OCI-LY3 (cell line): ENCODE data around the gene ZNF275.

Source experiments
- H2AFZ ChIP-seq: fragments of 200-600, 300-600 bp; shearing (Covaris generic); 2 replicates; pipeline ENCODE4 v1.6.0; 2014; ENCODE audit warnings: antibody characterized with exemption, low read depth, low read length
- H3K27ac ChIP-seq: fragments of 200-600, 300-600 bp; sonication (generic); 2 replicates; pipeline ENCODE4 v1.5.1; 2014; ENCODE audit warnings: mild to moderate bottlenecking, low read length, moderate library complexity, mixed read lengths
- H3K27me3 ChIP-seq: fragments of 200-600, 300-600 bp; sonication (generic); 2 replicates; pipeline ENCODE4 v1.6.1; 2014; ENCODE audit warnings: low read depth, low read length, mixed read lengths
- H3K36me3 ChIP-seq: fragments of 200-600, 300-600 bp; sonication (generic); replicated peaks from 2 replicates; pipeline ENCODE3; 2014; ENCODE audit warnings: low read depth, low read length, mixed read lengths
- H3K4me1 ChIP-seq: fragments of 300-600, 200-600 bp; sonication (generic); 2 replicates; pipeline ENCODE4 v1.6.1; 2014; ENCODE audit warnings: low read length, mixed read lengths
- H3K4me2 ChIP-seq: fragments of 200-600, 300-600 bp; sonication (generic); 2 replicates; pipeline ENCODE4 v1.6.1; 2014; ENCODE audit warnings: low read length, mixed read lengths
- H3K4me3 ChIP-seq: fragments of 300-600, 200-600 bp; sonication (generic); 2 replicates; pipeline ENCODE4 v1.5.1; 2014; ENCODE audit warnings: antibody characterized with exemption, mild to moderate bottlenecking, low read length, moderate library complexity
- H3K79me2 ChIP-seq: fragments of 300-600, 200-600 bp; shearing (Covaris generic); 2 replicates; pipeline ENCODE4 v1.6.1; 2014; ENCODE audit warnings: mild to moderate bottlenecking, low read length, mixed read lengths
- H3K9ac ChIP-seq: fragments of 300-600, 200-600 bp; shearing (Covaris generic); 2 replicates; pipeline ENCODE4 v1.6.0; 2014; ENCODE audit warnings: mild to moderate bottlenecking, low read length, moderate library complexity
- H3K9me3 ChIP-seq: fragments of 200-600, 300-600 bp; shearing (Covaris generic); 2 replicates; pipeline ENCODE4 v1.6.1; 2014; ENCODE audit warnings: low read length, mixed read lengths; ENCODE audit not compliant: insufficient read depth
- H4K20me1 ChIP-seq: fragments of 200-600, 300-600 bp; sonication (generic); 2 replicates; pipeline ENCODE4 v1.6.1; 2016; ENCODE audit warnings: low read length, mixed read lengths; ENCODE audit not compliant: insufficient read depth
- CTCF ChIP-seq: fragments of 200-600, 300-600 bp; sonication (generic); IDR thresholded peaks from 2 replicates; pipeline ENCODE4 v1.5.1; 2014; ENCODE audit warnings: antibody characterized with exemption, low read length, low read depth
- EZH2phosphoT487 ChIP-seq: fragments of 200-600 bp; shearing (Covaris generic); IDR thresholded peaks from 2 replicates; pipeline ENCODE4 v1.6.1; 2018; ENCODE audit warnings: antibody characterized with exemption, mixed run types, low read depth

ZNF275 gene

GRCh38 chrX:153320555-153321184, 13.3 kb upstream of the ZNF275 start:
- Histone ChIP-seq H3K4me2 (no peak overlapping the region), H3K4me3 (no peak overlapping the region), H3K27me3 (no peaks in the 10 kb centered on the region)

DNA sequence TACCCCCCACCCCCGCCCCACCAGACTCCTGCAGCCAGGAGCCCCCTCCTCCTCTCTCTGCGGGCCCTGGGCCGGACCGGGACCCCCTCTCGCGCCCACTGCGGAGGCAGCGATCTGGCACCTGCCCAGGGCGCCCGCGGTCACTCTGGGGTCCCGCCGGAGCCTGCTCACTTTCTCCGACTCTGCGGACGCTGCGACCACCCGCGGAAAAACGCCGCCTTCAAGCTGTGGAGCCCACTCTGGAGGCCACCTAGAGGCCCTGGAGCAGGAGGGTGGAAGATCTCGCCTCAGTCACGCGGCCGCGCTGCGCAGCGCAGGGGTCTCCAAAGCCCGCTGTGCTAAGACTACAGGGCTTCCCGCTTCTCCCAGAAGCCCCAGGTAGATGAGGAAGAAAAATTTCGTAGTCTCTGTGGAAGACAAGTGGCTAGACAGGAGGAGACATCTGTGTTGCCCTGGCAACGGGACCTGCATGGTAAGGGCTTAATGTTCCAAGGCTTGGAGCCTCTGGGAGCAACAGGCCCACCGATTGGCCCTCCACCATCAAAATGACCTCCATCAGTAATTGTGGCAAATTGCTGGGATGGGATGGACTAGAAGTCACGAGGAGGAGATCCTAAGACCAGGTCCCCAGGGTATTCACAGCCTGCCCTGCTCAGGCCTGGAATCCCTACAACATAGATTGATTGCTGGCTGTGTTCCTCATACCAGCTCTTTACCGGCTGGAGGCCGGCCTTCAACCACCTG, 12.4 kb upstream of the ZNF275 start, which contains the start of gene PNMA6F:
TSS of gene PNMA6F (minus strand) at position 387 of the 744 bp plus-strand sequence. CDS start 1,093 bp downstream, outside the sequence.
- TF ChIP-seq EZH2phosphoT487 (no peak), CTCF (no peak)
- no peak within 1 kb of the TSS for H2AFZ ChIP-seq
- no peaks in the 10 kb centered on the region for H3K27me3 ChIP-seq
- no peak within 1 kb of the TSS for H3K9ac ChIP-seq
- no peaks in the 10 kb centered on the region for H3K79me2 ChIP-seq
- H3K4me2 ChIP-seq: no peak within 1 kb of the TSS
- no peaks in the 10 kb centered on the region for H3K9me3 ChIP-seq
- H3K4me1 ChIP-seq: no peaks in the 10 kb centered on the region
- H3K27ac ChIP-seq: no peak within 1 kb of the TSS
- no peaks in the 10 kb centered on the region for H4K20me1 ChIP-seq
- H3K36me3 ChIP-seq: no peaks in the 10 kb centered on the region
- no peak within 1 kb of the TSS for H3K4me3 ChIP-seq

More at GRCh38 chrX:153320555-153321184, 13.3 kb upstream of the ZNF275 start:
- H3K79me2 ChIP-seq: no peaks in the 10 kb centered on the region
- no peaks in the 10 kb centered on the region for H3K36me3 ChIP-seq
- no peak overlapping the region for H3K9ac ChIP-seq
- H2AFZ ChIP-seq: no peak overlapping the region
- no peaks in the 10 kb centered on the region for H4K20me1 ChIP-seq
- H3K9me3 ChIP-seq: no peaks in the 10 kb centered on the region
- no peaks in the 10 kb centered on the region for H3K4me1 ChIP-seq
- H3K27ac ChIP-seq: no peak overlapping the region
- TF ChIP-seq CTCF (no peak), EZH2phosphoT487 (no peak)

GRCh38 chrX:153327561-153327960, 6.4 kb upstream of the ZNF275 start:
- Histone ChIP-seq H4K20me1 (no peaks in the 10 kb centered on the region), H3K36me3 (no peaks in the 10 kb centered on the region), H2AFZ (no peak overlapping the region), H3K9ac (no peak overlapping the region), H3K27ac (no peak overlapping the region), H3K4me1 (peaks cover 7% of the 10 kb centered on the region), H3K79me2 (no peaks in the 10 kb centered on the region), H3K27me3 (no peaks in the 10 kb centered on the region), H3K9me3 (no peaks in the 10 kb centered on the region), H3K4me3 (no peak overlapping the region), H3K4me2 (no peak overlapping the region)
- no peak for TF ChIP-seq EZH2phosphoT487
- TF ChIP-seq CTCF: no peak

GRCh38 chrX:153333266-153333665, 687 bp upstream of the ZNF275 start:
- Histone ChIP-seq H2AFZ (peak overlapping the region; percentile 79), H3K4me2 (peak overlapping the region; percentile 84), H3K4me3 (peak overlapping the region; percentile 100), H3K36me3 (peaks cover 20% of the 10 kb centered on the region), H3K27ac (no peak overlapping the region), H3K9me3 (no peaks in the 10 kb centered on the region), H4K20me1 (peaks cover 26% of the 10 kb centered on the region), H3K79me2 (peaks cover 43% of the 10 kb centered on the region), H3K27me3 (no peaks in the 10 kb centered on the region), H3K4me1 (peaks cover 41% of the 10 kb centered on the region), H3K9ac (no peak overlapping the region)
- TF ChIP-seq EZH2phosphoT487: no peak
- no peak for TF ChIP-seq CTCF
